ENCODE measurements around the gene EXOC7. TPM values are rescaled to one million over a fixed set of nuclear protein-coding genes. Genes with fewer than 3 reads are reported as not detected.

The EXOC7 gene
- total RNA-seq: 100 to 1,000 TPM; 119 to 181 (median 156) TPM
- total RNA-seq (2013): 92.0 TPM
- 88.0 to 287 (median 162) reads per million in 29 experiments for total RNA-seq

- no peaks in the 10 kb centered on the region for H3K27me3 ChIP-seq (replicated peaks in 1 of 2; ENCODE audit: control insufficient read depth in 2 of 2, extremely low read depth in 1 of 2, insufficient read depth in 2 of 2, low read length in 1 of 2)
- peak; percentile 93 to 94 (median 94) for ATAC-seq (replicated peaks in 1 of 4)
- no peaks in the 10 kb centered on the region for H3K9me3 ChIP-seq
- H3K4me1 Mint-ChIP-seq: peaks cover 36 to 39% (median 37%) of the 10 kb centered on the region in 3 donors
- whole genome bisulfite sequencing (ENCODE audit: insufficient coverage): 4% methylated on average over 54 of the region's 55 CpGs
- peak; percentile 83 to 97 (median 89) for DNase-seq
- no peaks in the 10 kb centered on the region for H3K27me3 Mint-ChIP-seq
- no peaks in the 10 kb centered on the region for H3K9me3 Mint-ChIP-seq
- peak within 1 kb of the TSS; percentile 71 for H3K27ac ChIP-seq (ENCODE audit: low read length)
- peaks cover 17% of the 10 kb centered on the region for H3K36me3 Mint-ChIP-seq
- H3K4me3 Mint-ChIP-seq: peak within 1 kb of the TSS; percentile 90 to 96 (median 92)
- H3K4me3 ChIP-seq (ENCODE audit: control insufficient read depth in 1 of 2, extremely low read depth in 1 of 2, low read length in 1 of 2): peak within 1 kb of the TSS; percentile 57 to 68
- peak within 1 kb of the TSS; percentile 91 to 94 for H3K27ac Mint-ChIP-seq
- H3K4me1 ChIP-seq (ENCODE audit: control insufficient read depth in 1 of 2, extremely low read depth in 1 of 2, insufficient read depth in 2 of 2, low read length in 2 of 2): peaks cover 13 to 26% of the 10 kb centered on the region in 2 experiments
- peaks cover 7 to 25% of the 10 kb centered on the region in 2 donors for H3K36me3 ChIP-seq (ENCODE audit: control insufficient read depth in 2 of 2, extremely low read depth in 1 of 2, insufficient read depth in 1 of 2, low read length in 1 of 2)
- ChIA-PET POLR2A (interaction anchor here (0.6 kb wide), 4 partner anchors 17 to 920 kb away, joined by 3 to 5 read pairs (median 3); no protein-coding TSS in a partner anchor), CTCF (interaction anchor here (0.6 to 1.8 kb wide), 7 partner anchors 61 to 176 kb away, joined by 3 to 9 read pairs (median 4); no protein-coding TSS in a partner anchor)
Observed at GRCh38 chr17:76103274-76104139, at the start of gene EXOC7. EXOC7 (minus strand) TSS chr17:76103787; CDS start chr17:76103692, 95 bp downstream.

GRCh38 chr17:76153202-76153601 lies 49.6 kb upstream of the EXOC7 start:
- no peaks in the 10 kb centered on the region for H3K9me3 ChIP-seq
- POLR2A ChIA-PET: no interaction called here
- Mint-ChIP-seq H3K27me3 (no peaks in the 10 kb centered on the region), H3K4me3 (peak overlapping the region in 2 of 3 donors; percentile 75 to 77), H3K27ac (peak overlapping the region; percentile 96 to 99), H3K4me1 (peaks cover 49 to 67% (median 58%) of the 10 kb centered on the region in 3 donors), H3K36me3 (peaks cover 69% of the 10 kb centered on the region), H3K9me3 (no peaks in the 10 kb centered on the region)
- H3K27ac ChIP-seq (ENCODE audit: low read length): peak overlapping the region; percentile 67
- CTCF ChIA-PET: no interaction called here
- DNase-seq (no peak), ATAC-seq (replicated peaks in 1 of 4) (no peak)
- 93% methylated on average over 7 of the region's 9 CpGs for WGBS (ENCODE audit: insufficient coverage)
- peaks cover 28 to 48% of the 10 kb centered on the region in 2 experiments for H3K4me1 ChIP-seq (ENCODE audit: control insufficient read depth in 1 of 2, extremely low read depth in 1 of 2, insufficient read depth in 2 of 2, low read length in 2 of 2)
- peaks cover 9 to 36% of the 10 kb centered on the region in 2 donors for H3K36me3 ChIP-seq (ENCODE audit: control insufficient read depth in 2 of 2, extremely low read depth in 1 of 2, insufficient read depth in 1 of 2, low read length in 1 of 2)
- H3K27me3 ChIP-seq (replicated peaks in 1 of 2; ENCODE audit: control insufficient read depth in 2 of 2, extremely low read depth in 1 of 2, insufficient read depth in 2 of 2, low read length in 1 of 2): no peaks in the 10 kb centered on the region
- H3K4me3 ChIP-seq (ENCODE audit: control insufficient read depth in 1 of 2, extremely low read depth in 1 of 2, low read length in 1 of 2): no peak overlapping the region

GRCh38 chr17:76152591-76152990 lies 49.0 kb upstream of the EXOC7 start:
- WGBS (ENCODE audit: insufficient coverage): 100% methylated on average over 1 of the region's 7 CpGs
- ChIA-PET CTCF (no interaction called here), POLR2A (no interaction called here)
- H3K4me3 Mint-ChIP-seq: peak overlapping the region; percentile 65 to 77 (median 75)
- peaks cover 63% of the 10 kb centered on the region for H3K36me3 Mint-ChIP-seq
- Histone ChIP-seq H3K4me3 (ENCODE audit: control insufficient read depth in 1 of 2, extremely low read depth in 1 of 2, low read length in 1 of 2) (peak overlapping the region in 1 of 2 donors; percentile 4), H3K36me3 (ENCODE audit: control insufficient read depth in 2 of 2, extremely low read depth in 1 of 2, insufficient read depth in 1 of 2, low read length in 1 of 2) (peaks cover 9 to 30% of the 10 kb centered on the region in 2 donors), H3K27me3 (replicated peaks in 1 of 2; ENCODE audit: control insufficient read depth in 2 of 2, extremely low read depth in 1 of 2, insufficient read depth in 2 of 2, low read length in 1 of 2) (no peaks in the 10 kb centered on the region), H3K9me3 (no peaks in the 10 kb centered on the region), H3K27ac (ENCODE audit: low read length) (peak overlapping the region; percentile 67), H3K4me1 (ENCODE audit: control insufficient read depth in 1 of 2, extremely low read depth in 1 of 2, insufficient read depth in 2 of 2, low read length in 2 of 2) (peaks cover 28 to 49% of the 10 kb centered on the region in 2 experiments)
- H3K27me3 Mint-ChIP-seq: no peaks in the 10 kb centered on the region
- ATAC-seq (replicated peaks in 1 of 4): no peak
- peak overlapping the region; percentile 96 to 99 for H3K27ac Mint-ChIP-seq
- DNase-seq: no peak
- H3K9me3 Mint-ChIP-seq: no peaks in the 10 kb centered on the region
- H3K4me1 Mint-ChIP-seq: peaks cover 51 to 69% (median 60%) of the 10 kb centered on the region in 3 donors

GRCh38 chr17:76151896-76152454 lies 48.4 kb upstream of the EXOC7 start:
- peak in 33 of 35 experiments; percentile 26 to 77 (median 53) for DNase-seq
- 100% methylated on average over 1 of the region's 8 CpGs for WGBS (ENCODE audit: insufficient coverage)

GRCh38 chr17:76150712-76151622 lies 47.4 kb upstream of the EXOC7 start:
- 96% methylated on average over 20 of the region's 23 CpGs for WGBS (ENCODE audit: insufficient coverage)
- ATAC-seq (replicated peaks in 1 of 4) (no peak), DNase-seq (no peak)
- Mint-ChIP-seq H3K27me3 (no peaks in the 10 kb centered on the region), H3K36me3 (peaks cover 59% of the 10 kb centered on the region), H3K4me3 (peak overlapping the region in 2 of 3 donors; percentile 57 to 77), H3K27ac (peak overlapping the region; percentile 96 to 99), H3K4me1 (peaks cover 65 to 77% (median 70%) of the 10 kb centered on the region in 3 donors), H3K9me3 (no peaks in the 10 kb centered on the region)
- ChIA-PET CTCF (interaction anchor here (0.6 to 1.4 kb wide), 6 partner anchors 10 to 116 kb away, joined by 3 to 8 read pairs (median 3); partner anchors contain the start of gene FOXJ1 (in 1 of the 2)), POLR2A (interaction anchor here in 1 of 2 donors (1.1 kb wide), 1 partner anchor 9 kb away, joined by 3 read pairs; no protein-coding TSS in a partner anchor)
- H3K36me3 ChIP-seq (ENCODE audit: control insufficient read depth in 2 of 2, extremely low read depth in 1 of 2, insufficient read depth in 1 of 2, low read length in 1 of 2): peaks cover 9 to 27% of the 10 kb centered on the region in 2 donors
- H3K4me3 ChIP-seq (ENCODE audit: control insufficient read depth in 1 of 2, extremely low read depth in 1 of 2, low read length in 1 of 2): no peak overlapping the region
- peaks cover 36 to 65% of the 10 kb centered on the region in 2 experiments for H3K4me1 ChIP-seq (ENCODE audit: control insufficient read depth in 1 of 2, extremely low read depth in 1 of 2, insufficient read depth in 2 of 2, low read length in 2 of 2)
- no peaks in the 10 kb centered on the region for H3K27me3 ChIP-seq (replicated peaks in 1 of 2; ENCODE audit: control insufficient read depth in 2 of 2, extremely low read depth in 1 of 2, insufficient read depth in 2 of 2, low read length in 1 of 2)
- no peaks in the 10 kb centered on the region for H3K9me3 ChIP-seq
- peak overlapping the region; percentile 67 for H3K27ac ChIP-seq (ENCODE audit: low read length)

More at GRCh38 chr17:76151896-76152454, 48.4 kb upstream of the EXOC7 start:
- CTCF ChIA-PET: interaction anchor here (0.6 to 1.4 kb wide), 6 partner anchors 11 to 115 kb away, joined by 3 to 8 read pairs (median 3); partner anchors contain the start of gene FOXJ1 (in 1 of the 2)
- Mint-ChIP-seq H3K4me3 (peak overlapping the region; percentile 65 to 77 (median 75)), H3K9me3 (no peaks in the 10 kb centered on the region), H3K27ac (peak overlapping the region; percentile 96 to 99), H3K36me3 (peaks cover 64% of the 10 kb centered on the region), H3K4me1 (peaks cover 55 to 74% (median 65%) of the 10 kb centered on the region in 3 donors), H3K27me3 (no peaks in the 10 kb centered on the region)
- Histone ChIP-seq H3K36me3 (ENCODE audit: control insufficient read depth in 2 of 2, extremely low read depth in 1 of 2, insufficient read depth in 1 of 2, low read length in 1 of 2) (peaks cover 9 to 27% of the 10 kb centered on the region in 2 donors), H3K27ac (ENCODE audit: low read length) (peak overlapping the region; percentile 67), H3K27me3 (replicated peaks in 1 of 2; ENCODE audit: control insufficient read depth in 2 of 2, extremely low read depth in 1 of 2, insufficient read depth in 2 of 2, low read length in 1 of 2) (no peaks in the 10 kb centered on the region), H3K9me3 (no peaks in the 10 kb centered on the region), H3K4me1 (ENCODE audit: control insufficient read depth in 1 of 2, extremely low read depth in 1 of 2, insufficient read depth in 2 of 2, low read length in 2 of 2) (peaks cover 28 to 55% of the 10 kb centered on the region in 2 experiments), H3K4me3 (ENCODE audit: control insufficient read depth in 1 of 2, extremely low read depth in 1 of 2, low read length in 1 of 2) (no peak overlapping the region)
- ATAC-seq (replicated peaks in 1 of 4): peak; percentile 94 to 98 (median 98)
- POLR2A ChIA-PET: no interaction called here

Measured in T-cell (primary cell).